ENCODE results near the gene TSEN2.

The TSEN2 gene

GRCh38 chr3:12512534-12513118, 28.3 kb downstream of the TSEN2 start:
- no peak overlapping the region for H3K9ac ChIP-seq (ENCODE audit: low read depth in 1 of 2, low read length in 2 of 2)
- no peak overlapping the region for H3K27ac ChIP-seq (ENCODE audit: low read depth in 2 of 2, low read length in 2 of 2)
- peaks cover 6 to 10% of the 10 kb centered on the region in 2 donors for H3K36me3 ChIP-seq (ENCODE audit: control insufficient read depth in 2 of 2, insufficient read depth in 2 of 2, low read length in 2 of 2)
- no peaks in the 10 kb centered on the region for H3K27me3 ChIP-seq (ENCODE audit: control insufficient read depth in 2 of 2, insufficient read depth in 2 of 2, low read length in 2 of 2)
- H3K9me3 ChIP-seq (ENCODE audit: control insufficient read depth in 2 of 2, low read length in 2 of 2): no peaks in the 10 kb centered on the region
- no peaks in the 10 kb centered on the region for H3K4me1 ChIP-seq (ENCODE audit: control insufficient read depth in 2 of 2, insufficient read depth in 2 of 2, low read length in 2 of 2)
- no peak overlapping the region for H3K4me3 ChIP-seq (ENCODE audit: low read length in 2 of 2)

DNA sequence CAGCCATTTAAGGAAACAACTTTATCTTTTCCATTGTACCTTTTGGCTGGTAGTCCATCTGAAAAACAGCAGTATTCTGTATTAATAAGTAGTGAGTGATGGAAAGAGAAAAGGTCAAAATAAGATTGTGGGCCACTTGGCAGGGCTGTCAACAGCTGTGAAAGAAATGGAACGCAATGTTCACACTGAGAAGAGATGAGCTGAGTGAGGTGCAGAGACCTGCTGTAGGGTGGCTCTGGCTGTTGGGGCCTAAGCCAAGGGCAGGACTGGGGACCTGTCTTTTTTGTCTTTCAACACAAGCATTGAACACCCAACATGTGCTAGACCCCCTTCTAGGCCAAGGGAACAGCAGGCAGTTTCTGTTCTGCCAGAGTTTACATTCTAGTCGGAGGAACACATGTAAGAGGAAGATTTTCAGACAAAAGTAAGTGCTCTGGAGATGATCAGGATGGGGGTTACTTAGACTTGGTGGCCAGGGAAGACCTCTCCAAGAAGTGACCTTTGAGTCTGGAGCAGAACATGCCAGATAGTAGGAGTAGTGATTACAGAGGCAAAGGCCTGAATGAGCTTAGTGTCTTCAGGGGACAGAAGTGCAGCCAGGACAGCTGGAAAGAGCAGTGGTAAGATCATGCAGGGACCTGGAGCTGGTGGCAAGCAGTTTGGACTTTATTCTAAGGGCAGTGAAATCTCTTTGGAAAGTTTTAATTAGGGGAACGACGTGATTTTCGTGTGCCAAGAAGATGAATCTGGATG, 29.6 kb downstream of the TSEN2 start:
- Histone ChIP-seq H3K9me3 (ENCODE audit: control insufficient read depth in 2 of 2, low read length in 2 of 2) (no peaks in the 10 kb centered on the region), H3K27me3 (ENCODE audit: control insufficient read depth in 2 of 2, insufficient read depth in 2 of 2, low read length in 2 of 2) (no peaks in the 10 kb centered on the region), H3K36me3 (ENCODE audit: control insufficient read depth in 2 of 2, insufficient read depth in 2 of 2, low read length in 2 of 2) (peaks cover 9 to 15% of the 10 kb centered on the region in 2 donors), H3K4me1 (ENCODE audit: control insufficient read depth in 2 of 2, insufficient read depth in 2 of 2, low read length in 2 of 2) (no peaks in the 10 kb centered on the region), H3K4me3 (ENCODE audit: low read length in 2 of 2) (no peak overlapping the region), H3K9ac (ENCODE audit: low read depth in 1 of 2, low read length in 2 of 2) (no peak overlapping the region), H3K27ac (ENCODE audit: low read depth in 2 of 2, low read length in 2 of 2) (no peak overlapping the region)

DNA sequence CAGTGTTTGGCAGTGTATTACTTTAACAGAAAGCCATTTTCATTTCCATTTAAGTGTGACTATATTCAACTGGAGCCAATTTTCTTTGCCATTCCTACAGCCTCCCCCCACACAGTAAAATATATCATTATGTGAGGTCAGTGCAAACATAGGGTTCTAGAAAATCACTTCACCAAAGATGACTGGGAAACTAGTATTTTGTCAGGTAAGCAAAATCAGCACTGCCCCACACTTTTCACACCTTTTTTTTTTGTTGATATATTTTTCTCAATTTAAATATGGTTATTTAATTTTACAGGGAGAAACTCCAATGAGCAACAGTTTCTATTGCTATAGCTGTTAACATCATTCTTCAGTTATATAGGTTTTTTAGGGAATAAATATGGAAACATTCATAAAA, 31.4 kb downstream of the TSEN2 start:
- Histone ChIP-seq H3K36me3 (ENCODE audit: control insufficient read depth in 2 of 2, insufficient read depth in 2 of 2, low read length in 2 of 2) (peaks cover 3 to 9% of the 10 kb centered on the region in 2 donors), H3K27ac (ENCODE audit: low read depth in 2 of 2, low read length in 2 of 2) (no peak overlapping the region), H3K4me3 (ENCODE audit: low read length in 2 of 2) (no peak overlapping the region), H3K4me1 (ENCODE audit: control insufficient read depth in 2 of 2, insufficient read depth in 2 of 2, low read length in 2 of 2) (no peaks in the 10 kb centered on the region), H3K9ac (ENCODE audit: low read depth in 1 of 2, low read length in 2 of 2) (no peak overlapping the region), H3K27me3 (ENCODE audit: control insufficient read depth in 2 of 2, insufficient read depth in 2 of 2, low read length in 2 of 2) (no peaks in the 10 kb centered on the region), H3K9me3 (ENCODE audit: control insufficient read depth in 2 of 2, low read length in 2 of 2) (no peaks in the 10 kb centered on the region)

GRCh38 chr3:12516873-12517272, 32.6 kb downstream of the TSEN2 start:
- Histone ChIP-seq H3K9me3 (ENCODE audit: control insufficient read depth in 2 of 2, low read length in 2 of 2) (no peaks in the 10 kb centered on the region), H3K9ac (ENCODE audit: low read depth in 1 of 2, low read length in 2 of 2) (no peak overlapping the region), H3K27me3 (ENCODE audit: control insufficient read depth in 2 of 2, insufficient read depth in 2 of 2, low read length in 2 of 2) (no peaks in the 10 kb centered on the region), H3K4me3 (ENCODE audit: low read length in 2 of 2) (no peak overlapping the region), H3K4me1 (ENCODE audit: control insufficient read depth in 2 of 2, insufficient read depth in 2 of 2, low read length in 2 of 2) (no peaks in the 10 kb centered on the region), H3K36me3 (ENCODE audit: control insufficient read depth in 2 of 2, insufficient read depth in 2 of 2, low read length in 2 of 2) (peaks cover 6 to 11% of the 10 kb centered on the region in 2 donors), H3K27ac (ENCODE audit: low read depth in 2 of 2, low read length in 2 of 2) (no peak overlapping the region)

- H3K27me3 ChIP-seq (ENCODE audit: control insufficient read depth in 2 of 2, insufficient read depth in 2 of 2, low read length in 2 of 2): no peaks in the 10 kb centered on the region
- H3K36me3 ChIP-seq (ENCODE audit: control insufficient read depth in 2 of 2, insufficient read depth in 2 of 2, low read length in 2 of 2): peaks cover 6 to 15% of the 10 kb centered on the region in 2 donors
- no peaks in the 10 kb centered on the region for H3K4me1 ChIP-seq (ENCODE audit: control insufficient read depth in 2 of 2, insufficient read depth in 2 of 2, low read length in 2 of 2)
- no peak overlapping the region for H3K4me3 ChIP-seq (ENCODE audit: low read length in 2 of 2)
- H3K9ac ChIP-seq (ENCODE audit: low read depth in 1 of 2, low read length in 2 of 2): no peak overlapping the region
- H3K9me3 ChIP-seq (ENCODE audit: control insufficient read depth in 2 of 2, low read length in 2 of 2): no peaks in the 10 kb centered on the region
- no peak overlapping the region for H3K27ac ChIP-seq (ENCODE audit: low read depth in 2 of 2, low read length in 2 of 2)
Observed at GRCh38 chr3:12518261-12519028, 34.2 kb downstream of the TSEN2 start.

GRCh38 chr3:12521010-12521409, 36.7 kb downstream of the TSEN2 start:
- Histone ChIP-seq H3K27me3 (ENCODE audit: control insufficient read depth in 2 of 2, insufficient read depth in 2 of 2, low read length in 2 of 2) (no peaks in the 10 kb centered on the region), H3K4me3 (ENCODE audit: low read length in 2 of 2) (no peak overlapping the region), H3K36me3 (ENCODE audit: control insufficient read depth in 2 of 2, insufficient read depth in 2 of 2, low read length in 2 of 2) (peaks cover 6 to 24% of the 10 kb centered on the region in 2 donors), H3K27ac (ENCODE audit: low read depth in 2 of 2, low read length in 2 of 2) (no peak overlapping the region), H3K4me1 (ENCODE audit: control insufficient read depth in 2 of 2, insufficient read depth in 2 of 2, low read length in 2 of 2) (no peaks in the 10 kb centered on the region), H3K9ac (ENCODE audit: low read depth in 1 of 2, low read length in 2 of 2) (no peak overlapping the region), H3K9me3 (ENCODE audit: control insufficient read depth in 2 of 2, low read length in 2 of 2) (no peaks in the 10 kb centered on the region)

GRCh38 chr3:12522721-12523120, 38.4 kb downstream of the TSEN2 start:
- Histone ChIP-seq H3K4me1 (ENCODE audit: control insufficient read depth in 2 of 2, insufficient read depth in 2 of 2, low read length in 2 of 2) (no peaks in the 10 kb centered on the region), H3K9ac (ENCODE audit: low read depth in 1 of 2, low read length in 2 of 2) (no peak overlapping the region), H3K27ac (ENCODE audit: low read depth in 2 of 2, low read length in 2 of 2) (no peak overlapping the region), H3K9me3 (ENCODE audit: control insufficient read depth in 2 of 2, low read length in 2 of 2) (no peaks in the 10 kb centered on the region), H3K4me3 (ENCODE audit: low read length in 2 of 2) (no peak overlapping the region), H3K27me3 (ENCODE audit: control insufficient read depth in 2 of 2, insufficient read depth in 2 of 2, low read length in 2 of 2) (no peaks in the 10 kb centered on the region), H3K36me3 (ENCODE audit: control insufficient read depth in 2 of 2, insufficient read depth in 2 of 2, low read length in 2 of 2) (peaks cover 14 to 39% of the 10 kb centered on the region in 2 donors)

DNA sequence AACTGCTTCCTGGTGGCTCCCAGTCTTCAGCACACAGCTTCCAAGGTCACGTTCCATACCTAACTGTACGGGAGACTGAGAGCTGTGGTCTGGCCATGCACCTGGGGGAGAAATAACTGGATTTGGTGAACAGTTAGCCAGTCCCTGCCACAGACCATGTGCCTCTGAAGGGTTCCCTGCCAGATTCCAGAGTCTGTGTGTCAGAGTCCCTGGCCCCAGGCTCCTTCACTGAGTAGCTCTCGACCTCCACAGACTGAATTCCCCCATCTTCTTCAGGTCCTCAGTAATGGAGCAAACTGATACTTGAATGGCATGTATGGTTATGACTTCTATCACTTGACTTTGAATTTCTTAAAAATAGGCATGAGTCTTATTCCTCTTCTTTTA, 43.5 kb downstream of the TSEN2 start:
- no peaks in the 10 kb centered on the region for H3K9me3 ChIP-seq (ENCODE audit: control insufficient read depth in 2 of 2, low read length in 2 of 2)
- H3K36me3 ChIP-seq (ENCODE audit: control insufficient read depth in 2 of 2, insufficient read depth in 2 of 2, low read length in 2 of 2): peaks cover 26 to 55% of the 10 kb centered on the region in 2 donors
- H3K27ac ChIP-seq (ENCODE audit: low read depth in 2 of 2, low read length in 2 of 2): no peak overlapping the region
- no peak overlapping the region for H3K9ac ChIP-seq (ENCODE audit: low read depth in 1 of 2, low read length in 2 of 2)
- no peak overlapping the region for H3K4me3 ChIP-seq (ENCODE audit: low read length in 2 of 2)
- H3K4me1 ChIP-seq (ENCODE audit: control insufficient read depth in 2 of 2, insufficient read depth in 2 of 2, low read length in 2 of 2): no peaks in the 10 kb centered on the region
- H3K27me3 ChIP-seq (ENCODE audit: control insufficient read depth in 2 of 2, insufficient read depth in 2 of 2, low read length in 2 of 2): no peaks in the 10 kb centered on the region

- H3K27me3 ChIP-seq (ENCODE audit: control insufficient read depth in 2 of 2, insufficient read depth in 2 of 2, low read length in 2 of 2): no peaks in the 10 kb centered on the region
- H3K27ac ChIP-seq (ENCODE audit: low read depth in 2 of 2, low read length in 2 of 2): no peak overlapping the region
- no peak overlapping the region for H3K4me3 ChIP-seq (ENCODE audit: low read length in 2 of 2)
- H3K36me3 ChIP-seq (ENCODE audit: control insufficient read depth in 2 of 2, insufficient read depth in 2 of 2, low read length in 2 of 2): peaks cover 17 to 51% of the 10 kb centered on the region in 2 donors
- H3K4me1 ChIP-seq (ENCODE audit: control insufficient read depth in 2 of 2, insufficient read depth in 2 of 2, low read length in 2 of 2): no peaks in the 10 kb centered on the region
- no peaks in the 10 kb centered on the region for H3K9me3 ChIP-seq (ENCODE audit: control insufficient read depth in 2 of 2, low read length in 2 of 2)
- no peak overlapping the region for H3K9ac ChIP-seq (ENCODE audit: low read depth in 1 of 2, low read length in 2 of 2)
Observed at GRCh38 chr3:12532182-12532581, 47.9 kb downstream of the TSEN2 start.

DNA sequence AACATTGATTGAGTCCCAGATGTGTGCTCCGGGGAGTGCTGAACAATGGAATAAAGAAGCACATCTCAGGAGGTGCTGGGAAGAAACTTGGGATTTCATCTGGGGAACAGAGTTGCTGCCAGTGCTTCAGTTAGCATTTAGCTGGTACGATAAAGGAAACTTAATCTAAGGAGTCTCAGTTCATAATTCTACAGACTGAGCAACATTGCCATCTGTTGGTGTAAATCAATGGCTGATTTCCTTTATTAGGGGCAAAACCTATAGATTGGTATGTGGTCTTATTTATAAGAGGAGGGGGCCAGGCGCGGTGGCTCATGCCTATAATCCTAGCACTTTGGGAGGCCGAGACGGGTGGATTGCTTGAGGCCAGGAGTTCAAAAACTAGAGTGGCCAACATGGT, 52.1 kb downstream of the TSEN2 start:
- no peak overlapping the region for H3K9ac ChIP-seq (ENCODE audit: low read depth in 1 of 2, low read length in 2 of 2)
- no peak overlapping the region for H3K27ac ChIP-seq (ENCODE audit: low read depth in 2 of 2, low read length in 2 of 2)
- H3K27me3 ChIP-seq (ENCODE audit: control insufficient read depth in 2 of 2, insufficient read depth in 2 of 2, low read length in 2 of 2): no peaks in the 10 kb centered on the region
- H3K4me1 ChIP-seq (ENCODE audit: control insufficient read depth in 2 of 2, insufficient read depth in 2 of 2, low read length in 2 of 2): no peaks in the 10 kb centered on the region
- H3K9me3 ChIP-seq (ENCODE audit: control insufficient read depth in 2 of 2, low read length in 2 of 2): no peaks in the 10 kb centered on the region
- H3K36me3 ChIP-seq (ENCODE audit: control insufficient read depth in 2 of 2, insufficient read depth in 2 of 2, low read length in 2 of 2): peaks cover 13 to 31% of the 10 kb centered on the region in 2 donors
- H3K4me3 ChIP-seq (ENCODE audit: low read length in 2 of 2): no peak overlapping the region

All from mucosa of rectum (tissue), 2 donors.